Uterus (tissue), 4 donors: ENCODE measurements around the gene TVP23A. TPM values are rescaled to one million over a fixed set of nuclear protein-coding genes. Genes with fewer than 3 reads are reported as not detected.
"Not testable (repeated sequence)": the region's sequence is repeated elsewhere in the genome, so short reads cannot be mapped to it uniquely, and the experiment has no call there.

Experiments used
- DNase-seq, 2 donors: peaks; one replicate each; pipeline ENCODE4 v3.0.0-alpha.2; 2019 to 2020
- H3K27ac ChIP-seq, 2 donors: fragments of 200-600 bp; sonication (generic); 1 replicate in 1 of 2; 2 replicates in 1 of 2; pipeline ENCODE4 v1.5.1; 2016 to 2018
- H3K27me3 ChIP-seq, 2 donors: fragments of 200-600 bp; sonication (generic); one replicate each; pipeline ENCODE4 v1.5.1; 2018 to 2019; ENCODE audit warnings: control low read depth in 1 of 2
- H3K36me3 ChIP-seq, 2 donors: fragments of 200-600 bp; sonication (generic); one replicate each; pipeline ENCODE4 v1.5.1; 2019; ENCODE audit warnings: control low read depth in 1 of 2
- H3K4me1 ChIP-seq, 2 donors: fragments of 200-600 bp; sonication (generic); one replicate each; pipeline ENCODE4 v1.5.1; 2018 to 2019; ENCODE audit warnings: control low read depth in 1 of 2
- H3K4me3 ChIP-seq, 2 donors: fragments of 200-600 bp; sonication (generic); 1 replicate in 1 of 2; 2 replicates in 1 of 2; pipeline ENCODE4 v1.5.1; 2018 to 2019; ENCODE audit warnings: mild to moderate bottlenecking in 1 of 2
- H3K9me3 ChIP-seq, 2 donors: fragments of 200-600 bp; sonication (generic); one replicate each; pipeline ENCODE4 v1.5.1; 2019; ENCODE audit warnings: control low read depth in 1 of 2
- CTCF ChIP-seq, 4 experiments: fragments of 200-600 bp in 2 of 4; fragments of 450-650 bp in 2 of 4; sonication (generic) in 2 of 4; IDR thresholded peaks; one replicate each; pipeline ENCODE4 v1.5.1; 2016 to 2019; ENCODE audit warnings: antibody characterized with exemption in 4 of 4, mild to moderate bottlenecking in 2 of 4, moderate library complexity in 1 of 4
- POLR2A ChIP-seq, 2 donors: fragments of 450-650 bp; IDR thresholded peaks; one replicate each; pipeline ENCODE4 v1.6.1; 2016; ENCODE audit warnings: antibody characterized with exemption in 2 of 2, mild to moderate bottlenecking in 1 of 2, moderate library complexity in 1 of 2
- intact Hi-C: fragments of 100-400 bp; cut with DNase I; formaldehyde crosslinking; loops from one replicate; pipeline ENCODE4 v1.15.1; 2023; ENCODE audit warnings: low total_unique reads
- total RNA-seq, 4 donors: library from RNA; depleted of rRNA in 3 of 4; stranded (reverse); fragments of >200 nt in 3 of 4; gene quantifications; one replicate each; pipeline versions ENCODE4 v1.1.0 to v1.2.4, GENCODE V29; 2014 to 2023
- donor health status: DM: yes; HTN: yes; CAD: no.

Gene TVP23A
- total RNA-seq, 4 donors from 2014 or later: 0.29 to 8.0 (median 7.6) TPM; not detected in 1

- TF ChIP-seq POLR2A (IDR thresholded peaks at IDR 0.05) (no peak), CTCF (IDR thresholded peaks at IDR 0.05) (no peak)
- Histone ChIP-seq H3K27me3 (no peaks in the 10 kb centered on the region), H3K4me1 (peaks cover 7 to 12% of the 10 kb centered on the region in 2 donors), H3K4me3 (no peak overlapping the region), H3K9me3 (no peaks in the 10 kb centered on the region), H3K27ac (no peak overlapping the region), H3K36me3 (no peaks in the 10 kb centered on the region)
- intact Hi-C loops: no loop called here
- no peak for DNase-seq
Measured at GRCh38 chr16:10831894-10832886, 13.6 kb upstream of the TVP23A start.

GRCh38 chr16:10830240-10830639 lies 11.6 kb upstream of the TVP23A start:
- DNase-seq, H3K27me3 ChIP-seq, H3K9me3 ChIP-seq, H3K36me3 ChIP-seq, H3K4me3 ChIP-seq, intact Hi-C loops: not testable (repeated sequence)
- H3K4me1 ChIP-seq: peaks cover 8 to 12% of the 10 kb centered on the region in 2 donors
- peak overlapping the region; percentile 48 to 68 for H3K27ac ChIP-seq

GRCh38 chr16:10829390-10830098 lies 10.9 kb upstream of the TVP23A start:
- intact Hi-C loops, H3K4me3 ChIP-seq: not testable (repeated sequence)

GRCh38 chr16:10828851-10829366 lies 10.3 kb upstream of the TVP23A start:
- peak overlapping the region; percentile 91 to 96 for H3K27ac ChIP-seq
- H3K36me3 ChIP-seq: no peaks in the 10 kb centered on the region
- peaks cover 8 to 12% of the 10 kb centered on the region in 2 donors for H3K4me1 ChIP-seq
- TF ChIP-seq POLR2A (IDR thresholded peaks at IDR 0.05) (no peak), CTCF (IDR thresholded peaks at IDR 0.05) (no peak)
- H3K9me3 ChIP-seq: no peaks in the 10 kb centered on the region
- H3K27me3 ChIP-seq: no peaks in the 10 kb centered on the region
- H3K4me3 ChIP-seq: peak overlapping the region in 1 of 2 donors; percentile 11
- DNase-seq: peak; percentile 90 to 95
- intact Hi-C loops: no loop called here

More at GRCh38 chr16:10829390-10830098, 10.9 kb upstream of the TVP23A start:
- DNase-seq: peak; percentile 22 to 60
- H3K27me3 ChIP-seq, H3K9me3 ChIP-seq, H3K36me3 ChIP-seq: not testable (repeated sequence)
- Histone ChIP-seq H3K27ac (peak overlapping the region; percentile 91 to 96), H3K4me1 (peaks cover 8 to 12% of the 10 kb centered on the region in 2 donors)

GRCh38 chr16:10827691-10828341 lies 9.2 kb upstream of the TVP23A start:
- no peaks in the 10 kb centered on the region for H3K36me3 ChIP-seq
- peak overlapping the region; percentile 91 to 96 for H3K27ac ChIP-seq
- intact Hi-C loops: no loop called here
- peak; percentile 84 to 86 for DNase-seq
- no peak overlapping the region for H3K4me3 ChIP-seq
- peaks cover 8 to 12% of the 10 kb centered on the region in 2 donors for H3K4me1 ChIP-seq
- TF ChIP-seq POLR2A (IDR thresholded peaks at IDR 0.05): no peak
- no peak for TF ChIP-seq CTCF (IDR thresholded peaks at IDR 0.05)
- no peaks in the 10 kb centered on the region for H3K9me3 ChIP-seq
- no peaks in the 10 kb centered on the region for H3K27me3 ChIP-seq
